Central memory CD4-positive, alpha-beta T cell (primary cell): ENCODE measurements around the gene LCN1.

ENCODE experiments used
- DNase-seq: peaks from one replicate; pipeline ENCODE4 v3.0.0; 2022

The LCN1 gene

GRCh38 chr9:135489188-135489906, 31.9 kb upstream of the LCN1 start:
- DNase-seq, result no peak

- no peak for DNase-seq
These were observed 30.9 kb upstream of the LCN1 start for GRCh38 chr9:135490166-135490870.

DNA sequence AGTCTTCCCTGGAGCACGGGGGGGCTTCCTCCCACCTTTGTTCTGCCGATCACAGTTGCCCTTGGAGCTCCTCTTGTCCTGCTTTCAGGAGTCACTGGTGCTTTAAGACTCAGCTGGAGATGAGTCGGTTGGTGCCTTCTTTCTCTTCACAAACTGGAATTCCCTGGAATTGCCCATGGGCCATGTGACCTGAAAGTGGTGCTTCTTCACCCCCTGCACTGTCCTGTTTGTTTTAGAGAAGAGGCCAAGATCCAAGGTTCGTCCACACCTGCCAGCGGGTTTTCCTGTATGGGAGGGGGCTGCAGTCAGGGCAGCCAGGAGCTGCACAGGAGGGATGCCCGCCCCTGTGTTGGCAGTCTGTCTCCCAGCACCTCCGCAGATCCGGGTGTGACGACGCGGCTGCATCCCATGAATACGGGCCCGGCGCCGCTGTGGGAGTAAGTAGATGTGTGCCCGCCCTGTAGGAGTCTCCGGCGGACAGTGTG, 30.2 kb upstream of the LCN1 start:
- no peak for DNase-seq

DNA sequence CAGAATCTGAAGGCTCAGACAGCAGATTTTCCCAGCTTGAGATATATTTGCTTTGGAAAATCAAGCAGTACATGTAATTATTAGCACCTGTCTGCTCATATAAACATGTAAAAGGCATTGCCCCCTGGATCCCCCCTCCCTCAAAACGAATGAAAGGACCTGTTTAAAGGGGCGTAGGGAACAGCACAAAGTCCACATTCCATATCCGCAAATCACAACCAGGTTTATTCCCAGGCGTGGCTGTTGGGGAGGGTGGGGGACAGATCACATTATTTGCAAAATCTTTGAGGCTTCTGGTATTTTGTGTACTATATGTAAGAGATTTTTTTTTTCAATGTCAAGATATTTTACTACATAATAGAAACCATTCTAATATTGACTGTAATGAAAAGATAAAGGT, 29.5 kb upstream of the LCN1 start:
- DNase-seq, result no peak

DNA sequence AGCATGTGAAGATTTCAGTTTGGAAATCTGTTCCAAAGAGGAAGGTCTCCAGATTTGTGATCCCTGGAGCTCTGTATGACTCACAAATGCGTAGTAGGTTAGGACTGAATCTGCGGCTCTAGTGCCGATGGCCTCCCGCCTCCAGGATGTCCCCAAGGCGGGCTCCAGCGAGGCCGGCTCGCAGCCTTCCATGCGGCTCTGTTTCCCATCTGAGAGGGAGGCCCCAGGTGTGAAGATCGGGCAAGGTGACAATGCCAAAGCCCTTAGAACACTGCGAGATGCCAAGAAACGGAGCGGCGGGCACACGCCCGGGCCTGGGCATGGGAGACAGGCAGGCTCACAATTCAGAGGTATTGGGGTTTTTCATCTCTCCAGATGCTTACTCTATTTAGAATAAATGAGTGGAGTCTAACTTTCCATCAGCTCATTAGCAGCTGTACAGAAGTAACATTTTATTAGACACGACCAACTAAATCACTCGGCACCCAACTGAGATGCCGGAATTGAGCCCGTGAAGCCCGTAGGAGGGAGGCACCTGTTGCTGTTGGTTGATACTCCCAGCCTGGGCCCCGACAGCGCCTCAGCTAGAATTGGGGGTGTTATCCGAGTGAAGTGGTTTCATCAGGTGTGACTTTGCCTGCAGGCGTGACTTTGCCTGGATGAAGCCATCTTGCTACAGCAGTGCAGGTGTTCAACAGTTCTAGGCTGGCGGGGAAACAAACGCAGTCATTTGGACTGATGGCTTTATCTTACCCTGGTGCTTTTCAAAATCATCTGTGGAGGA, 28.2 kb upstream of the LCN1 start:
- DNase-seq, result no peak

DNA sequence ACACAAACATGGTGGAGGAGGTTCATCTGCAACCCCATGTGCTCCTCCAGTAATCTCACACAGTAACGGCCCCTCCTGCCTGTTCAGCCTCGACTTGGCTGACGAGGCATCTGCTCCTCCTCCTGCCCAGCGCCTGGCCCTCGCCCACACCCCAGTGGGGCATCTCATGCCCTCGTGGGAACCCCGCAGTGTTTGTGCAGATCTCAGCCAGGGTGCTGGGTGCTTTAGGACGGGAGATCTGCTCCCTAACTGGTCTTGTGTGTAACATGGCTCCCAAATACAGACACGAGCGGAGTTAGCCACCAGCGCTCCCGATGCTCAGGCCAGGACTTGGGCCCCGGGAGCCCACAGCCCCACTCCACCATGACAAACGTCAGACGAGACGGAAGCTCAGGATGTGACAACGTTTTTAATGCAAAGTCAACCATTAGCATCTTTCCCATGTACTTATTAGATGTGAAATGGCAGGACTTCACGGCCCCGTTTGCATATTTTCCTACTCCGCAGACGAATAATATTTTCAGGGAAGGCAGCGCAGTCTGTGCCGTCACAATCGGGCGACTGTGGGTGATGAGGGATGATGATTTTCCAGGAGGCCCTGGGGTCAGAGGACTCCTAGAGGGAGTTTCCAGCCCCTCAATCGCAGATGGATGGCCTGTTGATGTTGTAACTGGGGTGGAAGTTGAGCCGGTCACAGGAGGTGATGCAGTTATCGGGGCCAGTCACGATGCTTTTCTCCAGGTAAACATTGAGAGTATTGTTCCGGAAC, 26.3 kb upstream of the LCN1 start:
- no peak for DNase-seq

DNA sequence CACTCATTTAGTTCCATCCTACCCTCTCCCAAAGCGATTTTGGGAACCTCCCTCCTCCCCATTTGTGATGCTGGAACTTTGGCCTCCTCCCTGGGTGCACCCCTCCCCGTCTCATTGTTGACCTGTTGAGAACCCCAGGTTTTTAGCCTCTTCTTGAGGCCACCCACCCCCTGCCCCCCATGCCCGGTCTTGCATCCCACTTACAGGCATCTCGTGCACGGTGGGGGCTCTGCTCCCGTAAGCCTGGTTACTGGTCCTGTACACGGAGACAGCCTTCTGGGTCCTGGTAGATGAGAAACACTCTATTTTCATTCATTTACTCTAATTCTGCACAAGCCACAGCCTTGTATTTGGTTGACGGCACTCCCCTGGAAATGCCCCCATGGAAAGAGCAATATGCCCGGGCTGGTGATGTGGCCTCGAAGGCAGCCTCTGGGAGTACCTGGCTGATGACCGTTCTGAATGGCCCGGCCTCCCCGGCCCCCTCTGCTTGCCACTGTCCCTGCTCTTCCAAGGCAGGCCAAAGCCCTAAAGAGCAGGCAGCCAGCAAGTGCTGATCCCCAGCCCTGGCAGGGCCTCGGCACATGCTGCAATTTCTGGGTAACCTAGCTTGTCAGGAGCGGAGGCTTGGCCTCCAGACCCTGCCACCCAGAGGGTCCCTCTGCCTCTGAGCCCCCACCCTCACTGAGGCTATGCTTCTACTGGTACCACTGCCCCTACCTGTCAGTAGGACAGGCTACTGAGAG, 22.7 kb upstream of the LCN1 start:
- no peak for DNase-seq

GRCh38 chr9:135499326-135500070, 21.7 kb upstream of the LCN1 start:
- DNase-seq, result peak; percentile 79

- no peak for DNase-seq
These were observed 21.1 kb upstream of the LCN1 start for GRCh38 chr9:135500071-135500524.

GRCh38 chr9:135500525-135501260, 20.5 kb upstream of the LCN1 start, which contains the start of gene MRPS2:
TSS of gene MRPS2 (plus strand) at chr9:135500682. CDS start at chr9:135500711, 29 bp downstream.
- DNase-seq, result peak; percentile 78

DNA sequence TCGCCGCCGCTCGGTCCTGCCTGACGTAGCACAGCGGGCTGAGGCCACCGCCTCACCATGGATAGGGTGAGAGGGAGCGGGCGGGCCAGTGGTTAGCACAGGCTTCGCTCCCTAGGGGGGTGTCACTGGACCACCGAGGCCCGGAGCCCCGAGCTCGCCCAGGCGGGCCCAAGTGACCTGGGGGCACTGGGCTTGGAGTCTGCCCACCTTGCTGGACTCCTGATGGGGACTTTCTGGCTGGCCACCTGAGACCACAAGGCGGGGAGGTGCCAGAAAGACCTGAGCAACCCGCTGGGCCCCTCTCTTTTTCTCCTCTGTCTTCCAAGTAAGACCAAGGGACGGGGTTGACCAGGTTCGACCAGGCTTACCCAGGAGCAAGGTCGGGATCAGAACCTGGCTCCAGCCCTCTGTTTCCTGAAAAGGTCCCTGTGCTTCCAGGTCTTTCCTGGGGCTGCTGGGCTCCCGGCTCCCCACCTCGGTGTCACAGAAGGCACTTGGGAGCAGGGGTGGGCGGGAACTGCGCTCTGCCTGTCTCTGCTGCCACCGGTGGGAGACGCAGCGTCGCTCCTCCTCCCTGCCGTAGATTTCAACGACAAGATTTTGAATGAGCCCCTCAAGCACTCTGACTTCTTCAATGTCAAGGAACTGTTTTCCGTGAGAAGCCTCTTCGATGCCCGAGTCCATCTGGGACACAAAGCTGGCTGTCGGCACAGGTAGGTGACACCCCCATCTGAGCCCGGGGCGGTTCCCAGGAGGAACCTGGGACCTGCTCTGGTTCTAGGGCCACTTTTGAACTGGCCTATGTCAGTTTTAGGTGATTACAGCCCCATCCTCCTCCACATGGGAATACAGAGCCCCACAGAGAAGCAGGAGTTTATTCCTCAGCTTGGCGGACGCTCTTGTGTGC, 19.7 kb upstream of the LCN1 start:
- no peak for DNase-seq

DNA sequence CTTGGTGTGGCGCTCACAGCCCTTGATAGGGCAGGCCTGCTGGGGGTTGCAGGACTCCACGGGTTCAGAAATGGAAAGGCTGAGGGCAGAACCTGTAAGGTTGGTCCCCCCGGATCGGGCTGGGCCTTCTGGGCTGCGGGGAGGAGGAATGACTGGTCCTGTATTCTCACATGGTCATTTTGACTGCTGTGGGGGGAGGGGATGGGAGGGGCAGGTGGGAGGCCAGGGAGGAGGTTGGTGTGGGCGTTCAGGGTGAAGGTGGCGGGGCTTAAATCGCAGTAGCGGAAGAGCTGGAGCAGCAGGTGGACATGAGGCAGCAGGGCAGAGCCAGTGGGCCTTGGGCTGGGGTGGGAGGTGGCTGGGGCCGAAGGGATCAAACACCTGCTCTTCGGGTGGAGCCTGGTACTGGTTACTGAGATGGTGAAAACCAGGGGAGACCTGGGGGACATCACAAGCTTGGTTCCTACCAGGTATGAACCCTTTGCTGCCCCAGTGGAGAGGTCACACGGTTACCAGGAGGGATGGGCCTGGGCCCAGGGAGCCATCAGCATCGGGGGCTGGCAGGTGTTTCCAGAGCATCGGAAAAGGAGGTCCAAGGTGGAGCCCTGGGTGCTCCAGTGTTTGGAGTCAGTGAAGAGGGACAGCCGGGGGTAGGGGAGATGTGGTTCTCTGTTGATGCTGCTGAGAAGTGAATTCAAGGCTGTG, 18.9 kb upstream of the LCN1 start:
- no peak for DNase-seq

- DNase-seq, result no peak
These were observed 18.3 kb upstream of the LCN1 start for GRCh38 chr9:135502873-135503321.

DNA sequence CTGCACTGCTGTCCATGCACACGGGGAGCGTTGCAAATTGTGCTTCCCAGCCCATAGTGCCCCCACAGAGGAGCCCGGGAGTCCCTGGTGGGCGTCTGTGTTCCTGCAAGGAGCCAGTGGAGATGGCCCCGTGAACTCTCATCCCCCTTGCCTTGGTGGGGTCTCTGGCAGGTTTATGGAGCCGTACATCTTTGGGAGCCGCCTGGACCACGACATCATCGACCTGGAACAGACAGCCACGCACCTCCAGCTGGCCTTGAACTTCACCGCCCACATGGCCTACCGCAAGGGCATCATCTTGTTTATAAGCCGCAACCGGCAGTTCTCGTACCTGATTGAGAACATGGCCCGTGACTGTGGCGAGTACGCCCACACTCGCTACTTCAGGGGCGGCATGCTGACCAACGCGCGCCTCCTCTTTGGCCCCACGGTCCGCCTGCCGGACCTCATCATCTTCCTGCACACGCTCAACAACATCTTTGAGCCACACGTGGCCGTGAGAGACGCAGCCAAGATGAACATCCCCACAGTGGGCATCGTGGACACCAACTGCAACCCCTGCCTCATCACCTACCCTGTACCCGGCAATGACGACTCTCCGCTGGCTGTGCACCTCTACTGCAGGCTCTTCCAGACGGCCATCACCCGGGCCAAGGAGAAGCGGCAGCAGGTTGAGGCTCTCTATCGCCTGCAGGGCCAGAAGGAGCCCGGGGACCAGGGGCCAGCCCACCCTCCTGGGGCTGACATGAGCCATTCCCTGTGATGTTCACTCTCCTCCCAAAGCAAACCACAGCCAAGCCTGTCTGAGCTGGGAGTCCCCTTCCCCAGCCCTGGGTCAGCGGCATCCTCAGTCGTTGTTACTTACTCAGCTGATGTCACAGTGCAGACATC, 17.6 kb upstream of the LCN1 start:
- DNase-seq, result no peak

DNA sequence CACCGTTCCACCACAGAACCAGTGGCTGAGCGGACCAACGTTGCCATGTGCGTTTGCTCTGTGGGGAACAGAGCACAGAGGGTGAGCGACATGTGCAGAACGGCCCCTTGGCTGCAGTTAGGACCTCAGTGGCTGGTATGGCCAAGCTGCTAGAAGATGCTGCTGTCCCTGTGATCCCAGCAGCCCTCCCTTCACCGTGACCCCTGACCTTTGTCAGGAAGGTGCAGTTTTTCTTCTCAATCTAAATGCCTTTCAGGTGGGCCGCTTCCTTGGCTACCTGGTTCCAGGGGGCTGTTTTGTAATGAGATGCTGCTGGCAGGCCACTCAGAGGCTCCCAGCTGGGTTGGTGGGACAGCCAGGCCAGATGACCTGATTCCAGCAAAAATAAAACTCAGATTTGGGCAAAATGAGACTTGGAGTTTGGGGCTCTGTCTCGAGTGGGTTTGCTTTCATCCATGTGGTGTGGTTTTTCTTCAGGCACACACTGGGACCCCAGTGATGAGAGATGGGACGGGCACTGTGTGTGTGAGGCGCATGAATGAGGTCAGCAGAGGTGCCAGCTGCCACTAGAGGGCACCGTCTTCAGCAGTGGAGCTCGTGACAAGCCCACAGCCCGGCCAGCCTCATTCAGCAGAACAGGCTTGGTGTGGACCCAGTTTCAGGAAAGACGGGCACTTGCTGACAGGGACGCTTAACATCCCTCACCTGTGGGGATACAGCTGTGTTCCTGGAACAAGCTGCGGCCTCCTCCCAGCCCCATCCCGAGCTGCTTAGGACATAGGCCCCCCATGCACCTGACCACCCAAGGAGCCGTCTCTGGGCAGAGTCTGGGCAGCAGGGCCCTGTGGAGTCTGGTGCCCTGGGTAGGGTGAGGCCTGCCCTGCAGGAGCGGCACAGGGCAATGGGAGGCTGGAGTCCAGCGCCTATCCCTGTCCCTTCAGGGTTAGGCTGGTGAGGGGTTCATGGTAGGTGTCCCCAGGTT, 16.7 kb upstream of the LCN1 start:
- peak; percentile 23 for DNase-seq
